Measurements from ENCODE around the gene TNFAIP2.
A peak's percentile ranks its signal among the peaks of the same experiment; 100 is the strongest.

The TNFAIP2 gene

GRCh38 chr14:103178521-103178920, 55.3 kb downstream of the TNFAIP2 start:
- no peak for DNase-seq (ENCODE audit: low read depth, low spot score)
- no peak for TF ChIP-seq CTCF (IDR thresholded peaks at IDR 0.05; ENCODE audit: low read depth, low read length)
- no peak overlapping the region for H3K4me3 ChIP-seq (ENCODE audit: low read depth, low read length)
- in situ Hi-C loops (cut with HindIII; ENCODE audit: low sequenced_read_pairs), result no loop called here

- in situ Hi-C loops (cut with HindIII; ENCODE audit: low sequenced_read_pairs), result no loop called here
- H3K4me3 ChIP-seq (ENCODE audit: low read depth, low read length), result no peak overlapping the region
- TF ChIP-seq CTCF (IDR thresholded peaks at IDR 0.05; ENCODE audit: low read depth, low read length), result no peak
- no peak for DNase-seq (ENCODE audit: low read depth, low spot score)
Observed at GRCh38 chr14:103179094-103179493, 55.8 kb downstream of the TNFAIP2 start.

- in situ Hi-C loops (cut with HindIII; ENCODE audit: low sequenced_read_pairs), result no loop called here
- TF ChIP-seq CTCF (IDR thresholded peaks at IDR 0.05; ENCODE audit: low read depth, low read length), result no peak
- no peak overlapping the region for H3K4me3 ChIP-seq (ENCODE audit: low read depth, low read length)
- no peak for DNase-seq (ENCODE audit: low read depth, low spot score)
Observed at GRCh38 chr14:103180331-103180730, 57.1 kb downstream of the TNFAIP2 start.

- H3K4me3 ChIP-seq (ENCODE audit: low read depth, low read length), result no peak overlapping the region
- DNase-seq (ENCODE audit: low read depth, low spot score), result no peak
- no peak for TF ChIP-seq CTCF (IDR thresholded peaks at IDR 0.05; ENCODE audit: low read depth, low read length)
- in situ Hi-C loops (cut with HindIII; ENCODE audit: low sequenced_read_pairs), result no loop called here
Observed at GRCh38 chr14:103184046-103184445, 60.8 kb downstream of the TNFAIP2 start.

- peak; percentile 48 for DNase-seq (ENCODE audit: low read depth, low spot score)
- no peak overlapping the region for H3K4me3 ChIP-seq (ENCODE audit: low read depth, low read length)
- in situ Hi-C loops (cut with HindIII; ENCODE audit: low sequenced_read_pairs), result no loop called here
- peak; percentile 63 for TF ChIP-seq CTCF (IDR thresholded peaks at IDR 0.05; ENCODE audit: low read depth, low read length)
Observed at GRCh38 chr14:103185051-103186029, 62.1 kb downstream of the TNFAIP2 start.

GRCh38 chr14:103186241-103186822, 63.1 kb downstream of the TNFAIP2 start:
- no peak for DNase-seq (ENCODE audit: low read depth, low spot score)
- in situ Hi-C loops (cut with HindIII; ENCODE audit: low sequenced_read_pairs), result no loop called here
- no peak for TF ChIP-seq CTCF (IDR thresholded peaks at IDR 0.05; ENCODE audit: low read depth, low read length)
- no peak overlapping the region for H3K4me3 ChIP-seq (ENCODE audit: low read depth, low read length)
